ENCODE measurements around the gene LCE6A.

Gene LCE6A

GRCh38 chr1:152842556-152842955 lies at the start of gene LCE6A:
Gene LCE6A (plus strand): TSS chr1:152842856. CDS start chr1:152843521, 665 bp downstream.
- no peak for DNase-seq (ENCODE audit: low read depth in 2 of 2)

- DNase-seq (ENCODE audit: low read depth in 2 of 2), result no peak
These were observed 47.0 kb upstream of the LCE6A start for GRCh38 chr1:152795686-152796085.

GRCh38 chr1:152796421-152796820 lies 46.2 kb upstream of the LCE6A start, which contains the start of gene LCE1D:
Gene LCE1D (plus strand): TSS chr1:152796721. CDS start chr1:152797795, 1,074 bp downstream.
- no peak for DNase-seq (ENCODE audit: low read depth in 2 of 2)

- no peak for DNase-seq (ENCODE audit: low read depth in 2 of 2)
These were observed 41.3 kb upstream of the LCE6A start for GRCh38 chr1:152801333-152801732.

GRCh38 chr1:152806576-152806975 lies 36.1 kb upstream of the LCE6A start, which contains the start of gene LCE1C:
Gene LCE1C (minus strand): TSS chr1:152806651. CDS start chr1:152805478, 1,173 bp downstream.
- DNase-seq (ENCODE audit: low read depth in 2 of 2), result no peak

GRCh38 chr1:152811050-152811449 lies 31.6 kb upstream of the LCE6A start:
- DNase-seq (ENCODE audit: low read depth in 2 of 2), result no peak

- DNase-seq (ENCODE audit: low read depth in 2 of 2), result no peak
These were observed 31.0 kb upstream of the LCE6A start, which contains the start of gene LCE1B for GRCh38 chr1:152811671-152812070. Gene LCE1B (plus strand): TSS chr1:152811971. CDS start chr1:152812447, 476 bp downstream.

GRCh38 chr1:152817309-152817708 lies 25.3 kb upstream of the LCE6A start:
- DNase-seq (ENCODE audit: low read depth in 2 of 2), result no peak

- DNase-seq (ENCODE audit: low read depth in 2 of 2), result no peak
These were observed 19.4 kb upstream of the LCE6A start for GRCh38 chr1:152823294-152823693.

GRCh38 chr1:152824964-152825363 lies 17.7 kb upstream of the LCE6A start:
- no peak for DNase-seq (ENCODE audit: low read depth in 2 of 2)

GRCh38 chr1:152827173-152827572 lies 15.5 kb upstream of the LCE6A start, which contains the start of gene LCE1A:
Gene LCE1A (plus strand): TSS chr1:152827473. CDS start chr1:152827473, 0 bp downstream.
- no peak for DNase-seq (ENCODE audit: low read depth in 2 of 2)

- no peak for DNase-seq (ENCODE audit: low read depth in 2 of 2)
These were observed 5.8 kb upstream of the LCE6A start for GRCh38 chr1:152836870-152837269.

- no peak for DNase-seq (ENCODE audit: low read depth in 2 of 2)
These were observed 13.0 kb downstream of the LCE6A start for GRCh38 chr1:152855661-152856060.

GRCh38 chr1:152858062-152858461 lies 15.4 kb downstream of the LCE6A start:
- DNase-seq (ENCODE audit: low read depth in 2 of 2), result no peak

- no peak for DNase-seq (ENCODE audit: low read depth in 2 of 2)
These were observed 17.0 kb downstream of the LCE6A start, which contains the start of gene LCE7A for GRCh38 chr1:152859696-152860095. Gene LCE7A (plus strand): TSS chr1:152859996. CDS start chr1:152860698, 702 bp downstream.

GRCh38 chr1:152860129-152860528 lies 17.5 kb downstream of the LCE6A start:
- DNase-seq (ENCODE audit: low read depth in 2 of 2), result no peak

- no peak for DNase-seq (ENCODE audit: low read depth in 2 of 2)
These were observed 18.7 kb downstream of the LCE6A start for GRCh38 chr1:152861374-152861773.

- no peak for DNase-seq (ENCODE audit: low read depth in 2 of 2)
These were observed 21.8 kb downstream of the LCE6A start for GRCh38 chr1:152864443-152864842.

GRCh38 chr1:152866321-152866720 lies 23.7 kb downstream of the LCE6A start:
- no peak for DNase-seq (ENCODE audit: low read depth in 2 of 2)

- DNase-seq (ENCODE audit: low read depth in 2 of 2), result peak; percentile 27 to 41
These were observed 27.3 kb downstream of the LCE6A start for GRCh38 chr1:152869808-152870419.

GRCh38 chr1:152870831-152871730 lies 28.4 kb downstream of the LCE6A start:
- DNase-seq (ENCODE audit: low read depth in 2 of 2), result no peak

GRCh38 chr1:152871731-152872126 lies 29.1 kb downstream of the LCE6A start:
- no peak for DNase-seq (ENCODE audit: low read depth in 2 of 2)

Measured in fibroblast of skin of left quadriceps (primary cell).